ENCODE measurements around the gene DIDO1. TPM values are rescaled to one million over a fixed set of nuclear protein-coding genes. Genes with fewer than 3 reads are reported as not detected.

DIDO1 gene
- total RNA-seq, 2 experiments from 2014 or later: 48.1 to 49.6 TPM

- ChIA-PET POLR2A (no interaction called here), CTCF (no interaction called here)
These were observed 32.6 kb downstream of the DIDO1 start for GRCh38 chr20:62893700-62894099.

GRCh38 chr20:62892348-62893304, 33.7 kb downstream of the DIDO1 start:
- CTCF ChIA-PET: interaction anchor here (0.5 kb wide), 1 partner anchor 48 kb away, joined by 3 read pairs; no protein-coding TSS in a partner anchor
- POLR2A ChIA-PET: no interaction called here

- POLR2A ChIA-PET: no interaction called here
These were observed 35.2 kb downstream of the DIDO1 start for GRCh38 chr20:62891111-62891510.

GRCh38 chr20:62890444-62890843, 35.9 kb downstream of the DIDO1 start:
- ChIA-PET CTCF (interaction anchor here (1.9 kb wide), 1 partner anchor 119 kb away, joined by 4 read pairs; no protein-coding TSS in a partner anchor), POLR2A (no interaction called here)

More at GRCh38 chr20:62891111-62891510, 35.2 kb downstream of the DIDO1 start:
- CTCF ChIA-PET: interaction anchor here (1.9 kb wide), 1 partner anchor 118 kb away, joined by 4 read pairs; no protein-coding TSS in a partner anchor

GRCh38 chr20:62889871-62890270, 36.4 kb downstream of the DIDO1 start:
- POLR2A ChIA-PET: no interaction called here
- CTCF ChIA-PET: interaction anchor here (1.9 kb wide), 1 partner anchor 119 kb away, joined by 4 read pairs; no protein-coding TSS in a partner anchor

- CTCF ChIA-PET: interaction anchor here (1.9 kb wide), 1 partner anchor 120 kb away, joined by 4 read pairs; no protein-coding TSS in a partner anchor
- POLR2A ChIA-PET: no interaction called here
These were observed 36.9 kb downstream of the DIDO1 start for GRCh38 chr20:62889411-62889810.

- CTCF ChIA-PET: no interaction called here
- POLR2A ChIA-PET: no interaction called here
These were observed 37.4 kb downstream of the DIDO1 start for GRCh38 chr20:62888910-62889309.

GRCh38 chr20:62888406-62888805, 37.9 kb downstream of the DIDO1 start:
- POLR2A ChIA-PET: no interaction called here

GRCh38 chr20:62887860-62888239, 38.5 kb downstream of the DIDO1 start:
- ChIA-PET CTCF (interaction anchor here (0.9 to 2.3 kb wide), 2 partner anchors 10 to 20 kb away, joined by 3 to 6 read pairs; no protein-coding TSS in a partner anchor), POLR2A (no interaction called here)

More at GRCh38 chr20:62888406-62888805, 37.9 kb downstream of the DIDO1 start:
- CTCF ChIA-PET: no interaction called here

GRCh38 chr20:62887152-62887859, 39.0 kb downstream of the DIDO1 start:
- POLR2A ChIA-PET: no interaction called here
- CTCF ChIA-PET: interaction anchor here (0.9 to 2.3 kb wide), 2 partner anchors 10 to 20 kb away, joined by 3 to 6 read pairs; no protein-coding TSS in a partner anchor

- ChIA-PET CTCF (interaction anchor here (2.3 kb wide), 1 partner anchor 21 kb away, joined by 6 read pairs; no protein-coding TSS in a partner anchor), POLR2A (no interaction called here)
These were observed 39.6 kb downstream of the DIDO1 start for GRCh38 chr20:62886709-62887058.

- CTCF ChIA-PET: interaction anchor here (2.3 kb wide), 1 partner anchor 21 kb away, joined by 6 read pairs; no protein-coding TSS in a partner anchor
- POLR2A ChIA-PET: no interaction called here
These were observed 40.2 kb downstream of the DIDO1 start for GRCh38 chr20:62885896-62886708.

GRCh38 chr20:62885046-62885895, 41.0 kb downstream of the DIDO1 start:
- CTCF ChIA-PET: interaction anchor here (0.8 kb wide), 1 partner anchor 17 kb away, joined by 4 read pairs; no protein-coding TSS in a partner anchor
- POLR2A ChIA-PET: no interaction called here

GRCh38 chr20:62884556-62884955, 41.7 kb downstream of the DIDO1 start:
- ChIA-PET POLR2A (no interaction called here), CTCF (interaction anchor here (0.8 kb wide), 1 partner anchor 18 kb away, joined by 4 read pairs; no protein-coding TSS in a partner anchor)

- ChIA-PET CTCF (interaction anchor here (1.0 to 1.4 kb wide), 2 partner anchors 15 to 17 kb away, joined by 3 to 4 read pairs; no protein-coding TSS in a partner anchor), POLR2A (interaction anchor here (0.6 kb wide), 1 partner anchor 60 kb away, joined by 3 read pairs; no protein-coding TSS in a partner anchor)
These were observed 43.9 kb downstream of the DIDO1 start for GRCh38 chr20:62882426-62882825.

- CTCF ChIA-PET: interaction anchor here (0.5 to 1.4 kb wide), 3 partner anchors 12 to 18 kb away, joined by 3 to 4 read pairs (median 3); no protein-coding TSS in a partner anchor
- POLR2A ChIA-PET: interaction anchor here (0.6 kb wide), 1 partner anchor 59 kb away, joined by 3 read pairs; no protein-coding TSS in a partner anchor
These were observed 44.5 kb downstream of the DIDO1 start for GRCh38 chr20:62881662-62882395.

GRCh38 chr20:62880935-62881661, 45.2 kb downstream of the DIDO1 start:
- CTCF ChIA-PET: interaction anchor here (0.5 kb wide), 1 partner anchor 12 kb away, joined by 3 read pairs; no protein-coding TSS in a partner anchor
- POLR2A ChIA-PET: no interaction called here
